Eye (tissue), 1 donor: ENCODE results near the gene TRPM3.

ENCODE experiments used
- DNase-seq: peaks from one replicate; pipeline ENCODE4 v3.0.0-alpha.2; 2015

Gene TRPM3

DNA sequence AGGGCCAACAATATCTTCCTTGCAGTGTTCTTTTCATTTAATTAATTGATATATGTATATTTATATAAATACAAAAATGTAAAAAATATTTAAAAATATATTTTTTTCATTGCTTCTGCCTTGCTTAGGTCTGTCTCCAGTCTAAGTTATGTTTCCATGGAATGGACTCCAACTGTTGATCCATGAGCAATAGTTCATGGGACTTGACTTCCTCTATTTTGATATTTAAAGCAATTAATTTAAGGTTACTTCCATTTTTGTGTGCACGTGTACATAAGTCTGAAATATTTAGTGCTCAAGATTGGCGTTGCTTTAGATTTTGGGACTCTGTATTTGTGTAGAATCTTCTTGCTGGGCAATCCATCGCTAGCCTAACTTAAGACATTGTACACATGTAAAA lies 551.6 kb downstream of the TRPM3 start:
- no peak for DNase-seq

DNA sequence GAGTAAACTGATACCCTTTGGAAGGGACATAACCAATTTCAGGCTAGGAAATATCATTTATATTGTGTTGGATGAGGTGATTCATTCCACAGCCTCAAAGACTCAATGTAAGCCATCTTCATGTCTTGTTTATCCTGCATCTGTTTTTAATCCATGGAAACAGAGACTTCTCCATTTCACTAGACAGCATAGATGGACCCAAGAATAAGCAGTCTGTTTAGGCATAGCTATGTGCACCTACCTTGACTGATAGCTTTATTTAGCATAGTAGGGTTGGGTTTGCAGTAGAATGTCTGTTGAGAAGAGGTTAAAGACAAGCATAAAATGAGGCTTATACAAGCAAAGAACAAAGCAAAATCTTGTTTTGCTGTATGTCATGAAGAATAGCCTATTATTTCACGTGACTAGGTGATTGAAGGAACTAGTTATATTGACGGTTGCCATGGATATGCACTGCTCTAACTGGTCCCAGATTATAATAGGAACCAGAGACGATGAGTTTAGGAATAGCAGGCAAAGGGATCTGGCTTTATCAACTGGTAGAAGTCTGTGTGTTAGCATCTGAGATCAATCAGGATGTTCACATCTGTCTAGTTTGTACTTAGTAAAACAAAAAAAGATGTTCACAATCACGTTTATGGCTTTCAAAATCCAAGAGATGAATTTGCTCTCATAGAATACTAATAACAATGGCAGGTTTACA lies 552.2 kb downstream of the TRPM3 start:
- peak; percentile 68 for DNase-seq

GRCh38 chr9:70567511-70567910 lies 553.9 kb downstream of the TRPM3 start:
- no peak for DNase-seq

- no peak for DNase-seq
These were observed 554.7 kb downstream of the TRPM3 start for GRCh38 chr9:70566751-70567150.

- no peak for DNase-seq
These were observed 555.4 kb downstream of the TRPM3 start for GRCh38 chr9:70566066-70566465.

DNA sequence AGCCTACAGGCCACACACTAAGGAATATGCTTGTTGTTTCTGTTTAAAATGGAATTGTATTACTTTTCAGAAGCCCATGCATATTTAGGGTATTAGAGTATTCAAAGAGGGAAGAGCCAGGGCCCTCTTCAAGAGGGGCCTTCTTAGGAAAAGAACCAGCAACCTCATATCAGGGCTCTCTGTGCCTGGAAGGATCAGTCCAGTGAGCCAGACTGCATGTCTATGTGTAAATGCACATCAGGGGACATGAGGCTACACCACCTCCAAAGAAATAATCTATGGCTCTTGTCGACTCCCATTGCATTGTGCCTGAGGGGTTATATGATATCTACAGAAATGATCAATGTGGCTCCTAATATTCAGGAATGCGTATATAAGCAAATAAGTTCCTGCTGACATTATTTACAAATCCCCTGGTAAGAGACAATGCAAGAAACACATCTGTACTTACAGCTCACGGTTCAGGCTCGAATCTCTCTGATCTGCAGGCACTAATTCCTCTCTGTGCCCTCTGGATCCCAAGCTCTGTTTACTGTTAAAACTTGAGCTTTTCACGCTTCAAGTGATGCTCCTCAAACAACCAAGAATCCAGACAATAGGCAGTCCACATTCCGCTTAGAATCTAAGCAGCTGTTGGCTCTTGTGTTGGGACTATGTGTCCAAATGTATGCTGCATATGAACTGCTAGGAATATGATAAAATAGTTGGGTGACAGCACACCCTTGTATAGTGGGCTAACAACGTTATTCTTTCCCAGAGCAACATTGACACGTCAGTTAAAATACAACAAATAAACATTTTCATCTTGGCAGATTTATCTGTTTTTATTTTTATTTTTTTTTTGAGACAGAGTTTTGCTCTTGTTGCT lies 556.7 kb downstream of the TRPM3 start:
- peak; percentile 62 for DNase-seq

DNA sequence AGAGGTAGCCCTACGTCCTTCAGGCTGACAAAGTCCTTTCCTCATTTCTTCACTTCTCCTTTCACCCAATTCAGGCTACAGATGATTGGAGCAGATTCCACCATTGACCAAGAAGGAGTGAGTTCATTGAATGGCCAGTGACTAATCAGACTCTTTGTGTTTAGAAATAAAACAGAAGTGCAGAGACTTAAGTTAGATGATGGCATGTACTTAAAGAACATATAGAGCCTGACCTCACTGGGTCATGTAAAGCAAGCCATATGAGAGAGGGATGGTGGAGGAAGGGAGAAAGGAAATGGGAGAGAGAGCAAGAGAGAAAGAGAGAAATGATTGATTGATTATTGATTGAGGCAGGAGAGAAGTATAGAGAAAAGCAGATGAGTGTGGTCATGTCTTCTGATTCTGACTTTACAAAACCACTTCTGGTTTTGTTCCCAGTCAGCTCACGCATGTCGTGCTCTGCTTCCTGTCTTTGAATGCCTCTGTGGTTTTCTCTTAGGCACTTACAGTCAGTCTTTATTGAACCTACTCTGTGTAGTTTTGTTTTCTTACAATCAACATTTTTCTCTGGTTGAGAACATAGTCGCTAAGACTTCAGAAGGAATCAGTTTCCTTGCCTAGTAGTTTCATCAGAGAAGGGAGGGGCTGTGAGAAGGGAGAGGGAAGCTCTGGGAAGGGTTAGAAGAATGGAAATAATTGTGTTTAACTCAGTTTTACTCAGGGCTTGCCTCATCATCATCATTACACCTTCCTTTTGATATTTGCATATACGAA lies 557.8 kb downstream of the TRPM3 start:
- DNase-seq: no peak

- no peak for DNase-seq
These were observed 558.4 kb downstream of the TRPM3 start for GRCh38 chr9:70563010-70563409.

GRCh38 chr9:70561786-70562395 lies 559.5 kb downstream of the TRPM3 start:
- no peak for DNase-seq

- no peak for DNase-seq
These were observed 560.3 kb downstream of the TRPM3 start for GRCh38 chr9:70561111-70561510.

DNA sequence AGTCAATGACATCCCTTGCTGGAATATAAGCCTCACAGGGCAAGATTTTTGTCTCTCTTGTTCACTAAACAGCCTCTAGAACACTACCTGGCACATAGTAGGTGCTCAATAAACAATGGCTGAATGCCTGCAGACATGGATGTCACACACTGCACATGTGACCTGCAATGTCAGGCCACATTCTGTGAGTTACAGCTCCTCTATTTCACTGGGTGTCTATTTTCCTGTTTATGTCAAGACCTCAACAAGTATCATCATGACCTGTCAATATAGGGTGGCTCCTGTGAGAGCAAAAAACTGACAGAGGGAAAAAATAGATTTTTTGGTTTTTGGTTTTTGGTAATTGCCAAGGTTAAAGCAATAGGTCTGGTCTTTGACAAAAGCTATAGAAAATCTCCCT lies 562.3 kb downstream of the TRPM3 start:
- DNase-seq: no peak

DNA sequence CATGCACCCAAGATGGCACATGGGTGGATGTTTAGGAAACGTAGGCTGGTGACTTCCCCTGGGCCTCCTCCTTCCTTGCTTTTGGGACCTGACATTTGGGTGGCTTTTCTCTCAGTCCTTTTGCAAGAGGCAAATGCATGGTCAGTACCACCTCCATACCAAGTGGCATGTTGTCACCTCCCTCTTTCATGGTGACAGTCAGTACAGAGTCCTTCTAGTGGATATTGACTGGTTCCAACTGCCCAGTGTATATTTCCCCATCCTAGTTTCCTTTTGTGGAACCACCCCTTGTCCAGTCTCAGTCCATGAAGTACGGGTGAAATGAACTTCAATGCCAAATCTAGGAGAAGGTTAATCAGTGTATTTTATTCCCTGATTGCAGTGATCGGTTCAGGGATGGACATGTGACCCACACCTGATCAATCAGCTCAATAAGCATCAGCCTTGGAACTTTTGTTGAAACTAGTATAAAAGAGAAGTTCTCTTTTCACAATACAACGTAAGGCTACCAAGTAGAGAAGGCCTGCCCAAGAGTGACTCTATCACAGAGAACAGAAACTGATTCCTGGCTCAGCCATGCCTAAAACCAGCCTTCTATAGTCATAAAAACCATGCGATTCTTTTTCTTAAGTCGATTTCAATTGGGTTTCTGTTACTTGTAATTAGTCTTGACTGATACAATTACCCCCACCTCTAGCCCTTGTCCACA lies 563.6 kb downstream of the TRPM3 start:
- DNase-seq: no peak

DNA sequence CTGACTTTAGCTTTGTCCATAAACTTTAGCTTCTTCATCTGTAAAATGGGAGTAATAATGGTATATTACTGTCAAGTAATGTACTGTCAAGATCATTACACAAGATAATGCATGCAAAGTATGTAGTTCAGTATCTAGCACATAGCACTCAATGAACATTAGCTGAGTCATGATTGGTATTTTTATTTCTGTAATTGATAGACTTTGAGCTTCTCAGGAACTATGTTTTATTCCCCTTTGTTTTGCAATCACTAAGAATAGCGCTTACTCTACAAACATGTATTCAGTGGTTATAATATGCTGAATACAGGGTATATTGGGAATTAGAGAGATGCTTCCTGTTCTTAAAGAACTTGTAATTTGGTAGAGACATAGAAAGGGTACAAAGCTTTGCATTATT lies 564.6 kb downstream of the TRPM3 start:
- DNase-seq: no peak

DNA sequence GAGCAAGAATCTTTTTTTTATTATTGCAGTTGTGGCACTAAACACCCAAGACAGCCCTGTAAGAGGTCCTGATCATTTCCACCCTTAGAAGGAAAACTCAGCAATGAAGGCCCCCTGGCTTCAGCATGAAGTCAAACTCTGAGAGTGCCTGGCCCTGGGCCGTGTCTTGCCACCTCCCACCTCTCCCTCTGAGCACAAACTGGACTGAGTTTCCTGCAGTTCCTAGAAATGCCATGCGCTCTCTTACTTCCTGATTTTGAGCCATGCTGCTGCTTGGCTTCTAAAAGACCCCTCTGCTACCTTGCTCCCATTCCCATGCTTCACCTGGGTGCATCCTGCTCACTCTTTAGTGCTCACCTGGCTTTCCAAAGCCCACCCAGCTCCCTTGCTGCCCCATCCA lies 566.5 kb downstream of the TRPM3 start:
- no peak for DNase-seq

GRCh38 chr9:70553707-70554673 lies 567.4 kb downstream of the TRPM3 start:
- DNase-seq: peak; percentile 39

- no peak for DNase-seq
These were observed 568.9 kb downstream of the TRPM3 start for GRCh38 chr9:70552561-70552960.

DNA sequence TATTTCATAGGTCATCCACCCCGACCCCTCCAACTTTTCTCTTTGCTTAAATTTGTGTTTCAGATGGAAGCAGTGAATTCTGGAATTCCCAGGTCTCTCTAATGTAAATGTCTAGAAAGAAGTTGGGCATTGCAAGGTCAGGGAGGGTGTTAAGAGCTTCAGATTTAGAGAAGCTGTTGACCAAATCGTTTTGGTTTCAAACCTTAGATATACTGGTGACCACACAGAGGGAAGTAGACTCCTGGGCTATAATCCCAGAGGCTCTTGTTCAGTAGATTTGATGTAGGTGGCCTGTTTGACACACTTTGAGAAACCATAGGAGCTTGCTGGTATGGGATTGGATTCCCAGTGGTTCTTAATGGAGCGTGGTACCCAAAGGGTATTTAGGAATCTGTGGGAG lies 569.6 kb downstream of the TRPM3 start:
- DNase-seq: no peak

GRCh38 chr9:70551396-70551795 lies 570.0 kb downstream of the TRPM3 start:
- DNase-seq: no peak

DNA sequence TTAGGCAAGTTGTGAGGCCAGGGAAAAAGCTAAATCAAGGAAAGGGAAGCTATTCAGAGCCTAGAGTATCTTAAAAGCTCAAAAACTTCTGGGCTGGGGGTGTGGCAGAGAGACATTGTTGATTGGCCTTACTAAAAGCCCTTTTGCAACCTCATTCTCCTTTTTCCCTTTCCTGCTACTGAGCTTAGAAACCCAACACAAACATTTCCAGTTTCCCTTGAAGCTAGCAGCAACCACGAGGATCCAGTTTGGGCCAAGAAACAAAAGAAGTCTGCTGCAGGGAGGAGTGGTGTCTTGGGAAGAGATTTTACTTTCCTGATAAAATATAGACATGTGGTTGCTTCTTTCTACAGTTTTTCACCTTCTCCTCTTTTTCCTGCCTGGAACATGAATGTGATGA lies 571.5 kb downstream of the TRPM3 start:
- DNase-seq: no peak

GRCh38 chr9:70542311-70542931 lies 579.0 kb downstream of the TRPM3 start:
- no peak for DNase-seq

GRCh38 chr9:70540016-70540415 lies 581.4 kb downstream of the TRPM3 start:
- no peak for DNase-seq
